ENCODE measurements around the gene LMTK3.

DNA sequence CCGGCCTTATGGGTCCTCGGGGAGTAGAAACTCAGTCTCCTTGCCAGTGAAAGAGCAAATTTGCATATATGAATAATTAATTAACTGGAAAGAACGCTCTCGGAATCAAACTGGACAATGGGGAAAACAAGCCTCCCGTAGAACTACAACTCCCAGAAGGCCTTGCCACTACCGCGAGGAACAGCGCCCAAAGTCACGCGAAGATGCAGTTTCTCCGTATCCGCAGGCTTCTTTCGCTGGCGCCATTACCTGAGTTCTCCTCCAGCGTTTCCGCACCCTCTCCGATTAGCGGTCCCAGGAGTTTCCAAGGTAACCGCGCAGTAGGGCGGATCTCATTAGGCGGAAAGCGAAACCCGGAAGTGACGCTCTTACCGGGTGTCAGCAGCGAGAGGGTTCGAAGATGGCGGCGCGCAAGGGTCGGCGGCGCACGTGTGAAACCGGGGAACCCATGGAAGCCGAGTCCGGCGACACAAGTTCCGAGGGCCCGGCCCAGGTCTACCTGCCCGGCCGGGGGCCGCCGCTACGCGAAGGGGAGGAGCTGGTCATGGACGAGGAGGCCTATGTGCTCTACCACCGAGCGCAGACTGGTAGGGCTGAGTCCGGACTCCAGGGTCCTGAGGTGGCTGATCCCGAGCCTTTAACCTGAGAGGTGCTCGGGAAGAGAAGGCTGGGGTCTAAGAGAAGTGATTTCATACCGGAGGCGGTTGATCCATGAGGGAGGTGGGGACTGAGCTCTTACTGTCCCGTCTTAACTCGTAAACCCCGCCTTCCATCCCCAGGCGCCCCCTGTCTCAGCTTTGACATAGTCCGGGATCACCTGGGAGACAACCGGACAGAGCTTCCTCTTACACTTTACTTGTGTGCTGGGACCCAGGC lies 65.8 kb downstream of the LMTK3 start, which contains the start of gene GRWD1:
- TF ChIP-seq, protein P1, sequence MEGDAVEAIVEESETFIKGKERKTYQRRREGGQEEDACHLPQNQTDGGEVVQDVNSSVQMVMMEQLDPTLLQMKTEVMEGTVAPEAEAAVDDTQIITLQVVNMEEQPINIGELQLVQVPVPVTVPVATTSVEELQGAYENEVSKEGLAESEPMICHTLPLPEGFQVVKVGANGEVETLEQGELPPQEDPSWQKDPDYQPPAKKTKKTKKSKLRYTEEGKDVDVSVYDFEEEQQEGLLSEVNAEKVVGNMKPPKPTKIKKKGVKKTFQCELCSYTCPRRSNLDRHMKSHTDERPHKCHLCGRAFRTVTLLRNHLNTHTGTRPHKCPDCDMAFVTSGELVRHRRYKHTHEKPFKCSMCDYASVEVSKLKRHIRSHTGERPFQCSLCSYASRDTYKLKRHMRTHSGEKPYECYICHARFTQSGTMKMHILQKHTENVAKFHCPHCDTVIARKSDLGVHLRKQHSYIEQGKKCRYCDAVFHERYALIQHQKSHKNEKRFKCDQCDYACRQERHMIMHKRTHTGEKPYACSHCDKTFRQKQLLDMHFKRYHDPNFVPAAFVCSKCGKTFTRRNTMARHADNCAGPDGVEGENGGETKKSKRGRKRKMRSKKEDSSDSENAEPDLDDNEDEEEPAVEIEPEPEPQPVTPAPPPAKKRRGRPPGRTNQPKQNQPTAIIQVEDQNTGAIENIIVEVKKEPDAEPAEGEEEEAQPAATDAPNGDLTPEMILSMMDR (IDR thresholded peaks at IDR 0.05) = no peak
- no peak for TF ChIP-seq POLR2A (IDR thresholded peaks at IDR 0.05; ENCODE audit: low read depth)
- TF ChIP-seq EP300 (IDR thresholded peaks at IDR 0.05) = no peak
- peak; percentile 82 to 86 for TF ChIP-seq POLR2AphosphoS5 (IDR thresholded peaks at IDR 0.05)
